GM18868 (cell line): ENCODE data around the gene KRTAP4-16.
"Not testable (repeated sequence)": the region's sequence is repeated elsewhere in the genome, so short reads cannot be mapped to it uniquely, and the experiment has no call there.

Source experiments
- ATAC-seq: cut with Tn5 transposase; IDR thresholded peaks from one replicate; pipeline ENCODE4 v1.9.1; 2021; ENCODE audit warnings: mild to moderate bottlenecking, moderate library complexity; ENCODE audit not compliant: unreplicated experiment

KRTAP4-16 gene

GRCh38 chr17:41076788-41077187 lies 25.2 kb downstream of the KRTAP4-16 start:
- no peak for ATAC-seq

- no peak for ATAC-seq
These were observed 28.3 kb downstream of the KRTAP4-16 start for GRCh38 chr17:41073676-41074075.

GRCh38 chr17:41071606-41072360 lies 30.2 kb downstream of the KRTAP4-16 start:
- ATAC-seq, result no peak

GRCh38 chr17:41069031-41069430 lies 33.0 kb downstream of the KRTAP4-16 start:
- no peak for ATAC-seq

- no peak for ATAC-seq
These were observed 34.7 kb downstream of the KRTAP4-16 start for GRCh38 chr17:41067281-41067680.

- no peak for ATAC-seq
These were observed 36.0 kb downstream of the KRTAP4-16 start, which contains the start of gene KRTAP2-4 for GRCh38 chr17:41065829-41066624. TSS of gene KRTAP2-4 (minus strand) at chr17:41065879. CDS start at chr17:41065845, 34 bp downstream.

GRCh38 chr17:41065016-41065689 lies 36.9 kb downstream of the KRTAP4-16 start:
- not testable (repeated sequence) for ATAC-seq

- no peak for ATAC-seq
These were observed 37.7 kb downstream of the KRTAP4-16 start for GRCh38 chr17:41064301-41064700.

- no peak for ATAC-seq
These were observed 38.6 kb downstream of the KRTAP4-16 start for GRCh38 chr17:41063449-41063848.

- ATAC-seq, result no peak
These were observed 40.0 kb downstream of the KRTAP4-16 start for GRCh38 chr17:41061964-41062363.

- no peak for ATAC-seq
These were observed 41.9 kb downstream of the KRTAP4-16 start, which contains the start of gene KRTAP2-3 for GRCh38 chr17:41060052-41060604. TSS of gene KRTAP2-3 (minus strand) at chr17:41060114. CDS start at chr17:41060050, 64 bp downstream.

- not testable (repeated sequence) for ATAC-seq
These were observed 42.5 kb downstream of the KRTAP4-16 start for GRCh38 chr17:41059276-41060051.

GRCh38 chr17:41058741-41059140 lies 43.3 kb downstream of the KRTAP4-16 start:
- no peak for ATAC-seq

GRCh38 chr17:41057547-41057946 lies 44.5 kb downstream of the KRTAP4-16 start:
- no peak for ATAC-seq

GRCh38 chr17:41055130-41055529 lies 46.9 kb downstream of the KRTAP4-16 start, which contains the start of gene KRTAP2-2:
TSS of gene KRTAP2-2 (minus strand) at chr17:41055230. CDS start at chr17:41055211, 19 bp downstream.
- ATAC-seq, result not testable (repeated sequence)

- ATAC-seq, result not testable (repeated sequence)
These were observed 47.5 kb downstream of the KRTAP4-16 start for GRCh38 chr17:41054556-41054955.

- no peak for ATAC-seq
These were observed 48.0 kb downstream of the KRTAP4-16 start for GRCh38 chr17:41054025-41054424.

- no peak for ATAC-seq
These were observed 49.4 kb downstream of the KRTAP4-16 start for GRCh38 chr17:41052566-41052965.
